GM21825 (cell line): ENCODE results near the gene TUFT1.
"Not testable (repeated sequence)": the region's sequence is repeated elsewhere in the genome, so short reads cannot be mapped to it uniquely, and the experiment has no call there.

Experiments used
- ATAC-seq: cut with Tn5 transposase; IDR thresholded peaks from one replicate; pipeline ENCODE4 v1.9.1; 2021; ENCODE audit warnings: mild to moderate bottlenecking, moderate library complexity; ENCODE audit not compliant: unreplicated experiment

The TUFT1 gene

GRCh38 chr1:151578941-151579340 lies 38.8 kb downstream of the TUFT1 start:
- ATAC-seq: no peak

DNA sequence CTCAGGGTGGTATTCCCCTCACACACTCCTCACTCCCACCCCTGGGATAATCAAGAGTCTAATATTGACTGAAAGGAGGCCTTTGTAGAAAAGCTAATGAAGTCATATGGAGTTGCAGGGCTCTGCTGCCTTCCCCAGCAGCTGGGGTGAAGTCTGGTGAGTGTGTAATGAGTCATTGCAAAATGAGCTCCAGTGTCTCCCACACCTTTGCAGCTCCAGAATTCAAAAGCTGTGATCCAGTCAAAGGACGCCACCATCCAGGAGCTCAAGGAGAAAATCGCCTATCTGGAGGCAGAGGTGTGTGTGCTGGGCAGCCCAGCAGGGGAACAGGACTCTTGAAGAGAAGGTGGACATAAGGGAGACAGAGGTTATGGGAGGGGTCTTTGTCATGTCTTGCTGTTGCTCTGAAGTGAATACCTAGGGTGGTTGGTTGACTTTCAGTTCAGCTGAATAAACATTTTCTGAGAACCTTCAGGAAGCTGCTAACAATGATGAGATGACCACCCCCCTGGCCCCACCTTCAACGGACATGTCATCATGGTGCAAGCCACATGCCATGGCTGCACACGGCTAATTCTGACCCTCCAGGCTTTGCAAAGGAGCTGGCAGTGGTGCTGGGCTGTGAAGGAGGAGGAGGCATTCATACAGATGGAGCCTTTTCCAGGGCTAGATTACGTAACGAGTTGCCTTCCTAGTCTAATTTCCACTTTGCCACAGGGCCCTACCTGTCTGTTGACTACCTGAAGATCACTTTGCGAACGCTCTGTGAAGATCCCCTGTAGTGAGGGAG lies 39.5 kb downstream of the TUFT1 start:
- ATAC-seq: no peak

DNA sequence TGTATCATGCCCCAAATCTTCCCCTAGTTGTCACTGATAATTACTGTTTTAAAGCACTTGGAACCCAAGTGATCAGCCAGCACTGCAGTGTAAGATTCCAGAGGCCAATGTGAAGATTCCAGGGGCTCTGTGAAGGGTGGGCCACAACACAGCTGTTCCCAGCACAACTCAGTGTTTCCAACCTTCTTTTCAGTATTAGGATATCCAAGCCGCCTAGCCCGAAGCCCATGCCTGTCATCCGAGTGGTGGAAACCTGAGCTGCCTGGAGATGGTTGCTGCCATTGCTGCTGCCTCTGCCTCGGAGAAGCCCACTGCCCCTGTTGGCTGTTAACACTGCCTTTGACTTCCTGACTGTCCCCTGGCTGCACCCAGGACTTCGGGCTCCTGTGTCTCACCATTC lies 41.3 kb downstream of the TUFT1 start:
- ATAC-seq: no peak

DNA sequence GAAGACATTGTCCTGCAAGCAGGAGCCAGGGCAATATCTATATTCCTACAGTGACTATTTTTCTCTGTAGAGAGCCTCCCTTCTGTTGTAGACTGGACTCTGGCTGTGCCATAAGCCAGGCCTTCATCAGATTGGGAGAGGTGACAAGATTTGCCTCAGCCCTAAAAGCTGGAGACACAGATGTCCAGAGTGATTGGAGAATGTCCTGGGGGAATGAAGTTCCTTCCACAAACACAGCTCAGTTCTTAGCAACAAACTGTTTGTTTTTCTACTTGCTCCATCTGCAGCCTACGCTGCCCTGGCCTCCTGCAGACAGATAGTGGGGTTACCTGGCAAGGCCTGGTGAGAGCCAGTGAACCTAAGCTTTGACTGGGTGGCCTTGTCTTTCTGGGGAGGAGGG lies 41.8 kb downstream of the TUFT1 start:
- no peak for ATAC-seq

- no peak for ATAC-seq
These were observed 43.7 kb downstream of the TUFT1 start for GRCh38 chr1:151583796-151584195.

- no peak for ATAC-seq
These were observed 44.2 kb downstream of the TUFT1 start for GRCh38 chr1:151584278-151584677.

GRCh38 chr1:151584780-151585179 lies 44.7 kb downstream of the TUFT1 start:
- no peak for ATAC-seq

- ATAC-seq: no peak
These were observed 45.5 kb downstream of the TUFT1 start for GRCh38 chr1:151585622-151586021.

DNA sequence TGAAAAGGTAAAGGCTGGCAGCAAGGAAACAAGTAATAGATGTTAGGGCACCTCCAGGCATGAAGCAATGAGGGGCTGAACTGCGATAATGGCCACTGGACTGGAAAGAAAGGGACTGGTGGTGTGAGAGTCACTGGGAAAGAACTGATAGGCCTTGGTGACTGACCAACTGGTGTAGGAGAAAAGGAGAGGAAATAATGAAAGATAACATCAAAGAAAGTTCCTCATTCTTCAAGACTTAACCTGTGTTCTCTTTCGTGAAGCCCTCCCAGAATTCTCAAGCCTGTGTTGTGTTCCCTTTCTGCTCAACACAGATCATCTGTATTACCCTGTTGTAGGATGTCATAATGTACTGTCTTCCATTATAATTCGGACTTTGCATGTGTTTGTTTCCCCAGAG lies 50.9 kb downstream of the TUFT1 start:
- no peak for ATAC-seq

DNA sequence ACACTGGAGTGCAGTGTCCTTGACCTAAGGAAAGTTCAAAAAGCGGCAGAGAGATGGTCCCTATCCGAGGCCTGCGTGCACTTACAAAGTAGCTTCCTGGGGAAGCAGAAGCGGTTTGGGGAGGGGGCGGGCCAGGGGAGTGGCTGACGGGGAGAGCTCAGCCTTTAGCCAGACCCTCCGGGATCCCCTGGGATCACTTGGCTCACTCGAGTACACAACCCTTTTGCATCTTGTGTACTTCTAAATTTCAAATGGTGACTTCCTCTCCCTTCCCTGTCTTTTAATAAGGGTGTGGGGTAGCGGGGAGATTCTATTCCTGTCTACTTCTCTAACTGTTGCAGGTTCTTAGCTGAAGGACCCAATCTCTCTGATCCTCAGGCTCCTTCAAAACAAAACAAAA lies 53.6 kb downstream of the TUFT1 start:
- no peak for ATAC-seq

DNA sequence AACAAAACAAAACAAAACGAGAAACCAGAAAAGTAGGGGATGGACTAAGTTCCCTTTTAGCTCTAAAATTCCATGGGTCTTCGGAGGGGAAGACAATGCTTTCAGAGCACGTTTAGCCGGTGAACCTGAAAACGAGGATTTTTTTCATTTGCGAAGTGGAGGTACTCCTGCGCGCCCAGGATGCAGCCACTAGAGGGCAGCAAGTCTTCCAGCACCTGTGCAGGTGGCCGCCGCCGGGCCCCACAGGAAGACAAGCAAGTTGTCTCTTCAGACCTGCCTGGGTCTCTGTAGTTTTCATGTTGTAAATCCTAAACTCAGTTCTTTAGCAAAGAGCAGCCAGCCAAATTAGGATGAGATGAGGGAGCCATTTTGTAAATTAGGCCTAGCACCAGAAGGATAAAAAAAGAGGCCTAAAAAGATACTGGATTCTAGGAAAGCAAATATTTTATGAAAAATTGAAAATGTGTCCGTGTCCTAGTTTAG lies 54.1 kb downstream of the TUFT1 start:
- ATAC-seq: peak; percentile 68

GRCh38 chr1:151596166-151596953 lies 56.3 kb downstream of the TUFT1 start:
- no peak for ATAC-seq

DNA sequence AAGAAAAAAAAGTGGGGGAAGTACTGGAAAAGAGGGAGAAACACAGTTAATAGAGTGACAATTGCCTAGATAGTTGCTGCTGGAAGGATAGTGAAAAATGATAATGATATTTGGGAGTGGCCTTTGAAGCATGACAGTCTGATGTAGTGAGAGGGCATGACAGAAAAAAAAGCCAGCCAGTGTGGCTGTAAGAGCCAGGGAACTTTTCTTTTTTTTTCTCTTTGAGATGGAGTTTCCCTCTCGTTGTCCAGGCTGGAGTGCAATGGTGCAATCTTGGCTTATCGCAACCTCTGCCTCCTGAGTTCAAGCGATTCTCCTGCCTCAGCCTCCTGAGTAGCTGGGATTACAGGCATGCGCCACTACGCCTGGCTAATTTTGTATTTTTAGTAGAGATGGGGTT lies 62.4 kb downstream of the TUFT1 start:
- ATAC-seq: not testable (repeated sequence)

DNA sequence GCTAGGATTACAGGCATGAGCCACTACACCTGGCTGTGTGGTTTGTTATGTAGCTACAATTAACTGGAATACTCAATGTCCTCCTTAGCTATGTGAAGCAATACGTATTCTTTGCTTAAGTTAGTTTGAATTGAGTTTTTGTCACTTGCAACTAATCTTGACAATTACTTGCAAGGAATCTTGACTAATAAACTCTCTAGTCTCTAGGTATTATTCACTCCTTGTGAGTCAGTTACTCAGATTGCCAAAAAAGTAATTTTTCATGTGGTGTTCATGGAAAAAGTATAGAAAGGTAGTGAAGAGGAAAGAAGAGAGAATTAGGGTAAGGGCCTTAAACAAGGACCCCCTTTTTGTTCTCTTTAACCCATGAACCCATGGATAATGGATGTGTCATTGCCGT lies 64.2 kb downstream of the TUFT1 start:
- ATAC-seq: no peak

DNA sequence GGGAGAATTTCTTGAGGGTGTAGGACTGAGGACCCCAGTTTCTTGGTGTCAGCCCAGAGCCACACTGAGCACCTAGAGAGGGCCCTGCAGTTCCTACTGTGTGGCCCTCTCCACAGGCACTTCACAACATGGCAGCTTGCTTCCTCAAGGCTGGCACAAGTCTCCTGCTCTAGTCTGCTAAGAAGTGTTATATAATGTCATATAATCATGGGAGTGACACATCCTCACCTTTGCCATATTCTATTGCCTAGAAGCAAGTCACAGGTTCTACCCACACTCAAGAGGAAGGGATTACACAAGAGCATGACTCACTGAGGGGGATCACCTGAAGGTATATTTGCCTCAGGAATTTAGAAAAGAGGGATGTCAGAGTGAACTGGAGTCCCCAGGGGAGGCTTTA lies 66.3 kb downstream of the TUFT1 start:
- no peak for ATAC-seq

DNA sequence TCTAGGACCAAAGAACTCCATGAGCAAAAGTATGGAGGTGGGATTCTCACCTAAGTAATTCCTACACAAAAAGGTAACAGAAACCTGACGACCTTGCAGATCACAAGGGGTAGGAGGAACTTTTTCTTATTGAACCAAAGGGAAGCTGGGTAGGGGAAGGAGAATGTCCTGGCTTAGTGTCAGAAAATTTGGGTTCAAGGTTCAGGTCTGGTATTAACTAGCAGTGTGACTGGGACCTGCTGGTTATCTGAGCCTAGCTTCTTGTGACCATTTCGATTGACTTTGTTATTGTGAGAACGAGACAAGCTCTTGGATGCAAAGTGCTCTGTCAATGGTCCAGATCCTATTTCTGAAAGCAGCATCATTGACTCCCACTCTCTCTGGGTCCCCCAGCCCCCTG lies 66.7 kb downstream of the TUFT1 start:
- ATAC-seq: no peak

- ATAC-seq: no peak
These were observed 70.0 kb downstream of the TUFT1 start for GRCh38 chr1:151610142-151610541.

DNA sequence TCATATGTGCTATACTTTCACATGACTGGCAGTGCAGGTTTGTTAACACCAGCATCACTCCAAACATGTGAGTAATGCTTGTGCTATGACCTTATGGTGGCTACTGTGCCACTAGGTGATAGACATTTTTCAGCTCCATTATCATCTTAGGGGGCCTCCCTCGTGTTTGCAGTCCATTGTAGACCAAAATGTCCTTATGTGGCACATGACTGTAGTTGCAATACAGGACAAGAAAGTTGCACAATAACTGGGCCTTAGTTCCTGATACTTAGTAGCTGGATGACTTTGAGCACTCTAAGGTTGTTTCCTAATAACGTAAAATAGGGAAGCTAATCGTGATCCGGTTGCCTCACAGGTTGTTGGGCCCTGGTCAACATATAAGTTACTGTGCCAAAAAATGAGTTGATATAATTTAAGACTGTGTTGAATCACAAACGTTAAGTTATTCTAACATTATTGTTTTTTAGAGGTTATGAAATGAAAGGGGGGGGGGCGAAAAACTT lies 71.2 kb downstream of the TUFT1 start:
- no peak for ATAC-seq

DNA sequence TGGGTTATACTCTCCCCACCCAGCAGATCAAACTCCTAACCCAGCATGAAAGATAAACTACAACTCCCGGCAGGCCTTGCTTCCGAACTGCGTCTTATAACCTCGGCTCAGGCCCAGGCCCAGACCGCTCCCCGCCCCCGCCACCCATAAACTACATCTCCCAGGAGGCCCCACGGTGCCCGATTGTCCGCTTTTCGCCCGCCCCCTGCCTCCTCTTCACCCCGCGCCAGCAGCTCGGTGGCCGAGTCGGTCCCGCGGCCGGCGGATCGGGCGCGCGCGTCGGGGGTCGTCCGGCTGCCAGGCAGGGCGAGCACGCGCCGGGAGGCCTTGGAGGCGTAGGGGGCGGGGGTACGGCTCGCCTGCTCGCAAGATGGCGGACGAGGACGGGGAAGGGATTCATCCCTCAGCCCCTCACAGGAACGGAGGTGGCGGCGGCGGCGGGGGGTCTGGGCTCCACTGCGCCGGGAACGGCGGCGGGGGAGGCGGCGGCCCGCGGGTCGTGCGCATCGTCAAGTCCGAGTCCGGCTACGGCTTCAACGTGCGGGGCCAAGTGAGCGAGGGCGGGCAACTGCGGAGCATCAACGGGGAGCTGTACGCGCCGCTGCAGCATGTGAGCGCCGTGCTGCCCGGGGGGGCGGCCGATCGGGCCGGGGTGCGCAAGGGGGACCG lies 71.9 kb downstream of the TUFT1 start, which contains the start of gene SNX27:
TSS of gene SNX27 (plus strand) at position 219 of the 669 bp plus-strand sequence. CDS start at position 371, 152 bp downstream.
- peak; percentile 92 for ATAC-seq

DNA sequence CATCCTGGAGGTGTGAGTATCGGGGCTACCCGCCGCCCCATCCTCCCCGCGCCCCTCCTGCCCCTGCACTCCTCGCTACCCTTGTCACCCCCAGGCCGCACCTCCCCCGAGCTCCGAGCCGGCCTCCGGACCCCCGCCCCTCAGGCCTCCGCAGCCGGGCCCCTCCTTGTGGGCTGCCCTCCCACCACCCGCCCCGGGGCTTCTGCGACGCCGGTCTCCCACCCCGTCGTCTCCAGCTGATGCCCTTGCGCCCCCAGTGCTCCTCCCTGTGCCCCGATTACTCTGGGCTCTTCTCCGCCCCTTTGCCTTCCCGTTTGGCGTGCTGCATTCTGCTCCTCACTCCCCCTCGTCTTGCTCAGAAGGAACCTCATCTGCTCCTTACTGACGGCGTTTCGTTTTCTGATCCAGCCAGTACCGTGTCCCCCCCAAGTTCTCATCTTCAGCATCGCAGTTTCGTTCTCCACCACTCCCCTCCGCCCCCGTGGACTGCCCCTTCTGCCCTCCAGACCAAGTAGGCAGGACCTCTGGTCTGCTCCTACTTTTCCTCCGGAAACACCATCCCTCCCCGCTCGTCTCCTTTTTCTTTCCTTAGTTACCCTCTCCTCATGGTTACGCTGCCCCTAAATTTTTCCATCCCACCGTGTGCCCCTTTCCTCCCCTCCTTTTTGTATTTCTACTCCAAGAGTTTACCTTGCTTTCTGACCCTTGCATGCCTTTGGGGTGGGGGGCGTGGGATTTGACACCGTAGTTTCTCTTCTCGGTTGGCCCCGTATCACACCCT lies 72.6 kb downstream of the TUFT1 start:
- peak; percentile 18 for ATAC-seq
